IPS-20b (cell line): Measurements from ENCODE around the gene XRRA1.
A peak's percentile ranks its signal among the peaks of the same experiment; 100 is the strongest.
"Not testable (repeated sequence)": the region's sequence is repeated elsewhere in the genome, so short reads cannot be mapped to it uniquely, and the experiment has no call there.

Source experiments
- H3K27ac ChIP-seq: one replicate; pipeline ENCODE4 v1.5.1; 2013; ENCODE audit warnings: low read length
- H3K27me3 ChIP-seq: 2 replicates; pipeline ENCODE4 v1.6.1; 2013; ENCODE audit warnings: mild to moderate bottlenecking, low read length, inconsistent platforms; ENCODE audit not compliant: insufficient read depth
- H3K36me3 ChIP-seq: 2 replicates; pipeline ENCODE4 v1.6.1; 2013; ENCODE audit warnings: low read depth, mild to moderate bottlenecking, inconsistent platforms, low read length, moderate library complexity; ENCODE audit not compliant: insufficient read depth
- H3K4me1 ChIP-seq: 2 replicates; pipeline ENCODE4 v1.6.1; 2013; ENCODE audit warnings: mild to moderate bottlenecking, control low read depth, inconsistent platforms, low read length, moderate library complexity; ENCODE audit not compliant: insufficient read depth
- H3K4me3 ChIP-seq: 2 replicates; pipeline ENCODE4 v1.5.1; 2013; ENCODE audit warnings: mild to moderate bottlenecking, low read length, inconsistent platforms
- H3K9ac ChIP-seq: 2 replicates; pipeline ENCODE4 v1.6.1; 2013; ENCODE audit warnings: low read depth, mild to moderate bottlenecking, inconsistent platforms, low read length, moderate library complexity
- H3K9me3 ChIP-seq: 2 replicates; pipeline ENCODE4 v1.6.1; 2013; ENCODE audit warnings: mild to moderate bottlenecking, low read depth, low read length, inconsistent platforms; ENCODE audit not compliant: insufficient read depth

XRRA1 gene

GRCh38 chr11:74948898-74949752, at the start of gene XRRA1, which contains the start of gene SPCS2:
TSS of gene XRRA1 (minus strand) at chr11:74949091. CDS start at chr11:74940878, 8,213 bp downstream.
TSS of gene SPCS2 (plus strand) at chr11:74949266. CDS start at chr11:74949286, 20 bp downstream.
- H3K27me3 ChIP-seq = no peaks in the 10 kb centered on the region
- no peaks in the 10 kb centered on the region for H3K9me3 ChIP-seq
- H3K4me3 ChIP-seq = peak within 1 kb of the TSS; percentile 98
- H3K27ac ChIP-seq = peak within 1 kb of the TSS; percentile 41
- H3K9ac ChIP-seq = peak within 1 kb of the TSS; percentile 97
- H3K4me1 ChIP-seq = peaks cover 3% of the 10 kb centered on the region; the same call in 1 of the 2 replicates
- peaks cover 17% of the 10 kb centered on the region for H3K36me3 ChIP-seq

GRCh38 chr11:74992852-74993251, 44.0 kb upstream of the XRRA1 start:
- no peak overlapping the region for H3K27ac ChIP-seq
- H3K9me3 ChIP-seq = no peaks in the 10 kb centered on the region
- H3K36me3 ChIP-seq = peaks cover 24% of the 10 kb centered on the region
- no peak overlapping the region for H3K4me3 ChIP-seq
- H3K27me3 ChIP-seq = no peaks in the 10 kb centered on the region
- no peak overlapping the region for H3K9ac ChIP-seq
- peaks cover 5% of the 10 kb centered on the region for H3K4me1 ChIP-seq

GRCh38 chr11:74990941-74991340, 42.0 kb upstream of the XRRA1 start:
- Histone ChIP-seq H3K4me3 (no peak overlapping the region), H3K27ac (no peak overlapping the region), H3K9ac (no peak overlapping the region)

GRCh38 chr11:74990150-74990549, 41.3 kb upstream of the XRRA1 start:
- not testable (repeated sequence) for H3K27ac ChIP-seq, H3K36me3 ChIP-seq, H3K9ac ChIP-seq, H3K27me3 ChIP-seq, H3K4me1 ChIP-seq, H3K9me3 ChIP-seq
- H3K4me3 ChIP-seq = peak overlapping the region; percentile 90; the same call in 1 of the 2 replicates

More at GRCh38 chr11:74990941-74991340, 42.0 kb upstream of the XRRA1 start:
- Histone ChIP-seq H3K27me3 (no peaks in the 10 kb centered on the region), H3K9me3 (no peaks in the 10 kb centered on the region), H3K36me3 (peaks cover 13% of the 10 kb centered on the region), H3K4me1 (peaks cover 5% of the 10 kb centered on the region)

GRCh38 chr11:74989260-74989638, 40.4 kb upstream of the XRRA1 start:
- Histone ChIP-seq H3K36me3 (no peaks in the 10 kb centered on the region), H3K27ac (no peak overlapping the region), H3K27me3 (no peaks in the 10 kb centered on the region), H3K9ac (peak overlapping the region; percentile 88), H3K9me3 (no peaks in the 10 kb centered on the region), H3K4me3 (peak overlapping the region; percentile 90), H3K4me1 (peaks cover 5% of the 10 kb centered on the region)

- H3K9ac ChIP-seq = peak within 1 kb of the TSS; percentile 88
- peaks cover 5% of the 10 kb centered on the region for H3K4me1 ChIP-seq
- H3K9me3 ChIP-seq = no peaks in the 10 kb centered on the region
- no peaks in the 10 kb centered on the region for H3K36me3 ChIP-seq
- peak within 1 kb of the TSS; percentile 90 for H3K4me3 ChIP-seq
- no peaks in the 10 kb centered on the region for H3K27me3 ChIP-seq
- no peak within 1 kb of the TSS for H3K27ac ChIP-seq
Observed at GRCh38 chr11:74988541-74989259, 39.8 kb upstream of the XRRA1 start, which contains the start of gene NEU3. TSS of gene NEU3 (plus strand) at chr11:74988933. CDS start at chr11:74989061, 128 bp downstream.

- no peak overlapping the region for H3K27ac ChIP-seq
- H3K4me1 ChIP-seq = peaks cover 3% of the 10 kb centered on the region
- H3K9me3 ChIP-seq = no peaks in the 10 kb centered on the region
- no peak overlapping the region for H3K4me3 ChIP-seq
- peaks cover 12% of the 10 kb centered on the region for H3K36me3 ChIP-seq
- H3K9ac ChIP-seq = no peak overlapping the region
- no peaks in the 10 kb centered on the region for H3K27me3 ChIP-seq
Observed at GRCh38 chr11:74984730-74985129, 35.8 kb upstream of the XRRA1 start.

- Histone ChIP-seq H3K9me3 (no peaks in the 10 kb centered on the region), H3K4me3 (no peak overlapping the region), H3K27me3 (no peaks in the 10 kb centered on the region), H3K27ac (no peak overlapping the region), H3K36me3 (peaks cover 19% of the 10 kb centered on the region), H3K9ac (no peak overlapping the region), H3K4me1 (no peaks in the 10 kb centered on the region)
Observed at GRCh38 chr11:74984070-74984469, 35.2 kb upstream of the XRRA1 start.

- Histone ChIP-seq H3K4me3 (no peak overlapping the region), H3K9me3 (no peaks in the 10 kb centered on the region), H3K27me3 (no peaks in the 10 kb centered on the region), H3K27ac (no peak overlapping the region), H3K36me3 (peaks cover 33% of the 10 kb centered on the region), H3K9ac (no peak overlapping the region), H3K4me1 (no peaks in the 10 kb centered on the region)
Observed at GRCh38 chr11:74981888-74982287, 33.0 kb upstream of the XRRA1 start.

GRCh38 chr11:74980634-74981033, 31.7 kb upstream of the XRRA1 start:
- no peak overlapping the region for H3K4me3 ChIP-seq
- peaks cover 43% of the 10 kb centered on the region for H3K36me3 ChIP-seq
- H3K27ac ChIP-seq = no peak overlapping the region
- H3K4me1 ChIP-seq = no peaks in the 10 kb centered on the region
- no peak overlapping the region for H3K9ac ChIP-seq
- H3K27me3 ChIP-seq = no peaks in the 10 kb centered on the region
- no peaks in the 10 kb centered on the region for H3K9me3 ChIP-seq

- Histone ChIP-seq H3K4me1 (no peaks in the 10 kb centered on the region), H3K27ac (no peak overlapping the region), H3K4me3 (no peak overlapping the region), H3K9me3 (no peaks in the 10 kb centered on the region), H3K27me3 (no peaks in the 10 kb centered on the region), H3K9ac (no peak overlapping the region), H3K36me3 (peaks cover 66% of the 10 kb centered on the region)
Observed at GRCh38 chr11:74978041-74978440, 29.1 kb upstream of the XRRA1 start.
